ENCODE data around the gene SCAMP2.
A peak's percentile ranks its signal among the peaks of the same experiment; 100 is the strongest.

SCAMP2 gene

GRCh38 chr15:74884428-74885223 is 11.5 kb upstream of the SCAMP2 start:
- no peak overlapping the region; the same call in 1 of the 2 replicates for H2AFZ ChIP-seq (ENCODE audit: low read length)
- H3K9me2 ChIP-seq (replicated peaks; ENCODE audit: insufficient read depth, low read length): no peaks in the 10 kb centered on the region
- no peak for TF ChIP-seq EZH2phosphoT487 (IDR thresholded peaks at IDR 0.05; ENCODE audit: low read length)
- no peak for TF ChIP-seq EZH2 (optimal IDR thresholded peaks at IDR 0.05; ENCODE audit: low read depth, low read length)
- TF ChIP-seq, protein P1, sequence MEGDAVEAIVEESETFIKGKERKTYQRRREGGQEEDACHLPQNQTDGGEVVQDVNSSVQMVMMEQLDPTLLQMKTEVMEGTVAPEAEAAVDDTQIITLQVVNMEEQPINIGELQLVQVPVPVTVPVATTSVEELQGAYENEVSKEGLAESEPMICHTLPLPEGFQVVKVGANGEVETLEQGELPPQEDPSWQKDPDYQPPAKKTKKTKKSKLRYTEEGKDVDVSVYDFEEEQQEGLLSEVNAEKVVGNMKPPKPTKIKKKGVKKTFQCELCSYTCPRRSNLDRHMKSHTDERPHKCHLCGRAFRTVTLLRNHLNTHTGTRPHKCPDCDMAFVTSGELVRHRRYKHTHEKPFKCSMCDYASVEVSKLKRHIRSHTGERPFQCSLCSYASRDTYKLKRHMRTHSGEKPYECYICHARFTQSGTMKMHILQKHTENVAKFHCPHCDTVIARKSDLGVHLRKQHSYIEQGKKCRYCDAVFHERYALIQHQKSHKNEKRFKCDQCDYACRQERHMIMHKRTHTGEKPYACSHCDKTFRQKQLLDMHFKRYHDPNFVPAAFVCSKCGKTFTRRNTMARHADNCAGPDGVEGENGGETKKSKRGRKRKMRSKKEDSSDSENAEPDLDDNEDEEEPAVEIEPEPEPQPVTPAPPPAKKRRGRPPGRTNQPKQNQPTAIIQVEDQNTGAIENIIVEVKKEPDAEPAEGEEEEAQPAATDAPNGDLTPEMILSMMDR (IDR thresholded peaks at IDR 0.05; ENCODE audit: low read length): no peak
- H3K27me3 ChIP-seq (replicated peaks; ENCODE audit: insufficient read depth, low read length): no peaks in the 10 kb centered on the region
- no peak overlapping the region; the same call in 1 of the 2 replicates for H3K9ac ChIP-seq (ENCODE audit: low read length)
- no peaks in the 10 kb centered on the region for H4K20me1 ChIP-seq (ENCODE audit: insufficient read depth, low read length)
- H3K36me3 ChIP-seq (replicated peaks; ENCODE audit: insufficient read depth, low read length): no peaks in the 10 kb centered on the region
- no peaks in the 10 kb centered on the region for H3K79me2 ChIP-seq (ENCODE audit: low read length)
- H3K9me3 ChIP-seq (replicated peaks; ENCODE audit: insufficient read depth, low read length): no peaks in the 10 kb centered on the region
- no peak overlapping the region for H3K4me3 ChIP-seq (ENCODE audit: low read length)
- peak overlapping the region; percentile 72; the same call in 1 of the 2 replicates for H3K27ac ChIP-seq (ENCODE audit: low read length)
- H3F3A ChIP-seq (ENCODE audit: insufficient read depth, low read length): peaks cover 15% of the 10 kb centered on the region
- peaks cover 31% of the 10 kb centered on the region for H3K4me1 ChIP-seq (ENCODE audit: low read length)
- H3K4me2 ChIP-seq (ENCODE audit: low read depth, low read length): peak overlapping the region; percentile 58; the same call in 1 of the 2 replicates
- no peak for DNase-seq

GRCh38 chr15:74882528-74882927 is 9.4 kb upstream of the SCAMP2 start:
- DNase-seq: no peak
- TF ChIP-seq EZH2phosphoT487 (IDR thresholded peaks at IDR 0.05; ENCODE audit: low read length): no peak
- TF ChIP-seq EZH2 (optimal IDR thresholded peaks at IDR 0.05; ENCODE audit: low read depth, low read length): no peak
- TF ChIP-seq, protein P1 (IDR thresholded peaks at IDR 0.05; ENCODE audit: low read length): no peak
- Histone ChIP-seq H3K9me2 (replicated peaks; ENCODE audit: insufficient read depth, low read length) (no peaks in the 10 kb centered on the region), H3K4me1 (ENCODE audit: low read length) (peaks cover 27% of the 10 kb centered on the region), H3K9me3 (replicated peaks; ENCODE audit: insufficient read depth, low read length) (no peaks in the 10 kb centered on the region), H3K4me3 (ENCODE audit: low read length) (no peak overlapping the region), H3K79me2 (ENCODE audit: low read length) (no peaks in the 10 kb centered on the region), H3K27me3 (replicated peaks; ENCODE audit: insufficient read depth, low read length) (no peaks in the 10 kb centered on the region), H2AFZ (ENCODE audit: low read length) (no peak overlapping the region), H3K4me2 (ENCODE audit: low read depth, low read length) (no peak overlapping the region), H3F3A (ENCODE audit: insufficient read depth, low read length) (peaks cover 15% of the 10 kb centered on the region), H3K27ac (ENCODE audit: low read length) (no peak overlapping the region), H3K36me3 (replicated peaks; ENCODE audit: insufficient read depth, low read length) (no peaks in the 10 kb centered on the region), H4K20me1 (ENCODE audit: insufficient read depth, low read length) (no peaks in the 10 kb centered on the region), H3K9ac (ENCODE audit: low read length) (no peak overlapping the region)

GRCh38 chr15:74878273-74878672 is 5.1 kb upstream of the SCAMP2 start:
- H3K4me1 ChIP-seq (ENCODE audit: low read length): peaks cover 12% of the 10 kb centered on the region
- H2AFZ ChIP-seq (ENCODE audit: low read length): no peak overlapping the region
- TF ChIP-seq, protein P1 (IDR thresholded peaks at IDR 0.05; ENCODE audit: low read length): no peak
- TF ChIP-seq EZH2phosphoT487 (IDR thresholded peaks at IDR 0.05; ENCODE audit: low read length) (no peak), EZH2 (optimal IDR thresholded peaks at IDR 0.05; ENCODE audit: low read depth, low read length) (no peak)
- H3K27me3 ChIP-seq (replicated peaks; ENCODE audit: insufficient read depth, low read length): no peaks in the 10 kb centered on the region
- peaks cover 1% of the 10 kb centered on the region; the same call in 1 of the 2 replicates for H3F3A ChIP-seq (ENCODE audit: insufficient read depth, low read length)
- H3K36me3 ChIP-seq (replicated peaks; ENCODE audit: insufficient read depth, low read length): no peaks in the 10 kb centered on the region
- no peaks in the 10 kb centered on the region for H3K9me3 ChIP-seq (replicated peaks; ENCODE audit: insufficient read depth, low read length)
- no peak overlapping the region for H3K27ac ChIP-seq (ENCODE audit: low read length)
- no peak for DNase-seq
- no peak overlapping the region for H3K9ac ChIP-seq (ENCODE audit: low read length)
- no peaks in the 10 kb centered on the region for H3K79me2 ChIP-seq (ENCODE audit: low read length)
- no peaks in the 10 kb centered on the region for H3K9me2 ChIP-seq (replicated peaks; ENCODE audit: insufficient read depth, low read length)
- no peak overlapping the region for H3K4me3 ChIP-seq (ENCODE audit: low read length)
- no peaks in the 10 kb centered on the region for H4K20me1 ChIP-seq (ENCODE audit: insufficient read depth, low read length)
- H3K4me2 ChIP-seq (ENCODE audit: low read depth, low read length): no peak overlapping the region

Measured in MM.1S (cell line).